Occipital lobe (tissue), 2 donors: Measurements from ENCODE around the gene RPS21. TPM values are rescaled to one million over a fixed set of nuclear protein-coding genes. Genes with fewer than 3 reads are reported as not detected.

Experiments used
- DNase-seq: peaks from one replicate; lab custom pipeline; 2025; lab: John Stamatoyannopoulos, UW
- total RNA-seq: library from RNA; depleted of rRNA; stranded (reverse); fragments of >200 nt; gene quantifications from one replicate; pipeline ENCODE4 v1.2.3, GENCODE V29; 2014

The RPS21 gene
- total RNA-seq, 1 donor from 2014 or later: 715 TPM

- no peak for DNase-seq
These were observed 9.7 kb downstream of the RPS21 start for GRCh38 chr20:62396367-62397239.

- no peak for DNase-seq
These were observed 11.4 kb downstream of the RPS21 start for GRCh38 chr20:62398120-62398821.

DNA sequence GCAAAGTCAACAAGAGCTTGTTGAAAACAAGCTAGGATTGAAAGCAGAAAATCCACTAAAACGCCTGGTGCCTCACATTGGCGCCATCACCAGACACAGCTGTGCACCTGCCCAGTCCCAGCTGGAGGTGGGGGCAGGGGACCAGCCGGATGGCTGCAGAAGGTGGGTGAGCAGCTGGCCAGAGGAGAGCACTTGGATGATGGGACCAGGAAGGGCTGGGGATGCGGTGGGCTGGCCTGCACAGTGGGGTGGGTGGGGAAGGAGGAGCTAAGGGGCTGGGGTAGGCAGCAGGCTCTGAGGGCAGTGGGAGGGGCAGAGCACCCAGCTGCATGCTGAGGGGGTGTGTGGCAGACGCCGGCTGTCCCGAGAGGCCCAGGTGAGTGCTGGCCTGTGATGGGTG is 13.1 kb downstream of the RPS21 start:
- DNase-seq: no peak

DNA sequence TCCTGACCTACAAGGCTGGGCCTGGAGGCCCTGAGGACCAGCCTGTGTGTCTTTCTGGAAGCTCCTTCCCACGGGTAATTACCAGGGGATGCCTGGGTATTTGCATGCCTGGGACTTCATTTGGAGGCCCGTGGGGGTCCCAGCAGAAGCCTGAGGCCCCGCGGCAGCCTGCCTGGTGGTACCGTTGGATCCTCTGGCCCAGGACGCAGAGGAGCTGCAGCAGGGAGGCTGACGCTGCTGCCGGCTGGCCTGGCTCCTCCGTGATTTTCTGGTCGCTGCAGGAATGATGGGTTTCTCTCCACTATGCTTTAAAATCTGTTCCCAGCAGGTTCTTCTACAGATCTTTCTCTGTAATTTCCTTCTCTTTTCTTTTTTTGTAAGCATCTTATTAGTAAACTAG is 13.6 kb downstream of the RPS21 start:
- DNase-seq: no peak

GRCh38 chr20:62401331-62401779 is 14.5 kb downstream of the RPS21 start:
- DNase-seq: no peak

DNA sequence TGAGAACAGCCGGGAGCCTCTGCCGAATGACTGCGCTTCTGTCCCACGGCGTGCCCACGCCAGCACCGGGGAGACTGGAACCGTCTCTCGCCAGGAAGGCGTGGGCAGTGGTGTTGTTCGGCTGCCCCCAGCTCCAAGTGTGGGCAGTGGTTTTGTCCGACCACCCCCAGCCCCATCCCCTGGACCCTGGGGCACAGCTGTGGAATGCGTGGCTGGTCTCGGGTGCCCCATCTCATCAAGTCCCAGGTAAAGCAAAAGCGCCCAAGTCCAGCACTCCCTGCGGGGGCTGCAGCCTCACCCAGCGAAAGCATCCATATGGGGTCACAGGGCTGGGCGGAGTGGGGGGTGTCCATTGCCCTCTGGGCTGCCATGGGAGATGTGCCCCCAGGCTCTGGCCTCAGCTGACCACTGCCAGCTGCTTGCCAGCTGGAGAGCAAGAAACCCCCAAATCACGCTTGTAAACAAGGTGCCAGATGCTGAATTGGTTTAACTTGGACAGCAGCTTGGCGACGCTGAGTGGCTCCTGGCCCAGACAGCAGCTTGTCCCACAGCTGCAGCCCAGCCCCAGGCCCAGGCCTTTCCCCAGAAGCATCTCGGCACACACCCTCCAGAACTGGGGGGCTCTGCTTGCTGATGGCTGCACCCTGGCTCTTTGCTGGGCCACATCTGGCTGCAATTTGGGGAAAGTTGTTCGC is 15.7 kb downstream of the RPS21 start:
- DNase-seq: no peak

GRCh38 chr20:62403331-62403730 is 16.4 kb downstream of the RPS21 start:
- no peak for DNase-seq

DNA sequence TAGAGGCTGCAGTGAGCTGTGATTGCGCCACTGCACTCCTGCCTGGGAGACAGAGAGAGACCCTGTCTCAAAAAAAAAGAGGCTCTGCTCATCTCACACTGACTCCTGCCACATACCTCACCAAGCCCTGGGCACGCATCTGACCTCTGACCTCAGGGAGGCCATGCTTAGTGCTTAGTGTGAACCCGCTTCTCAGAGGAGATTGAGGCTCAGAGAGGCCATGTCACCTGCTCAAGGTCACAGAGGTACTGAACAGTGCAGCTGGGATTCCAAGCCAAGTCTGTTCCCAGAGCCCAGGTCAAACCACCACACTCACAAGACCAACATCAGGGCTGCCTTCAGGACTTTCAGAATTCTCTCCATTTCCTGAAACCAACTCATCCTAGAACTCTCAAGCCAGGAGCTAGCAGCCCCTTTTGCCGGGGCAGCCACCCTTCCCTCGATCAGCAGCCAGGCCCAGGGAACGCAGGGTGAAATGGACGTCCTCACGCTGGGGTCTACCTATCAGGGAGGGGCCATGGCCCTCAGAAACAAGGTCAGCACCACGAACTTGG is 17.3 kb downstream of the RPS21 start:
- no peak for DNase-seq

DNA sequence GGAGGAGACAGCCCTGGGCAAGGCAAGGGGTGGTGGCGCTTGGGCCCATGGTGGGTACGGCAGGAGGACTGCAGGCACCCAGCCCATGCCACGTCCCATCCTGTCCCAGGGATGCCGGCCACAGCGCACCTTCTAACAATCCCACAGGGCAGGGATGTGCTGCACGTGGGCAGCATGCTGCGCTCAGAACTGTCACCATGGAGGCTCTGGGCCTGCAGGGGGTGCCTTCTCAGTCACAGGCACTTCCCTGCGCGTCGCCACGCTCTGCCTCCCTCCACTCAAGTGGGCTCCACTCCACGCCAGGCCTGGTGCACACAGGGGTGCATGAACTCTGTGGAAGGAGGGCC is 17.8 kb downstream of the RPS21 start:
- DNase-seq: no peak

GRCh38 chr20:62405108-62405980 is 18.4 kb downstream of the RPS21 start:
- no peak for DNase-seq

- DNase-seq: no peak
These were observed 19.1 kb downstream of the RPS21 start for GRCh38 chr20:62405981-62406513.

GRCh38 chr20:62406635-62407176 is 19.8 kb downstream of the RPS21 start:
- DNase-seq: no peak

GRCh38 chr20:62407221-62407992 is 20.5 kb downstream of the RPS21 start, which contains the start of gene CABLES2:
CABLES2 (minus strand) TSS chr20:62407285; CDS start chr20:62407276, 9 bp downstream.
- DNase-seq: peak; percentile 94

GRCh38 chr20:62408055-62408454 is 21.2 kb downstream of the RPS21 start:
- no peak for DNase-seq

- no peak for DNase-seq
These were observed 21.7 kb downstream of the RPS21 start for GRCh38 chr20:62408640-62409039.

DNA sequence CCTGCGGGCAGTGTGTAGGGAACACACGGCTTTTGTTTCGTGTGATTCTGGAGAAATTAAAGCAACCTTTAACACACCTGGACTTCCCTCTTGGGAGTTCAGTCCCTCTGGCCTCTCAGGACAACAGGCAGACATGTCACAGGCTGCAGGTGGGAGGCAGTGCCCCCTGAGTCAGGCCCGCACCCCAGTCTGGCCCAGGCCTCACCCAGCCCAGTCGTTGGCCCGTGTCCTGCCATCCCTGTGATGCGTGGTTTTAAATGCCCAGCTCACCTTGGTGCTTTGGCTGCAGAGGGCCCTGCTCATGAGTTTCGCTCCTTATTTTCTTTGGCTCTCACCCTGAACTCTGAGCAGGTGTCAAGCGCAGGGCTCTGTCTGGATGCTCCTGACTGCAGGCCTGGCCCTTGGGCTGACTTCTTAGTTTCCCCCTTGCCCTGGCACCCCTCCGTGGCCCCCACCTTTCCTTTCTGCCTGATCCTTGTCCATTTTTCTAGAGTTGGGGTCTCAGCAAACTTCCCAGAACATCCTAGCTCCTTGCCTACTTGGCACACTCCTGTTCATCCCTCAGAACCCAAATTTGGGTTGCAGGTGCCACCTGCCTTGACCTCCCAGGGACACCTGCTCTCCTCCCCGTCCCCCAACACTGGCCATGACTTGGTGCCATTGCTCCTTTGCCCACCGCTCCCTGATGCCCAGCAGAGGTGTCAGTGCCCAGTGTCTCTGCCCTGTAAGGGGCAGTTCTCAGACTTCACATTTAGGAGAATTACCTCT is 22.4 kb downstream of the RPS21 start:
- DNase-seq: no peak

GRCh38 chr20:62409931-62410745 is 23.2 kb downstream of the RPS21 start:
- no peak for DNase-seq
